A549 (cell line): ENCODE data around the gene HIF1AN. TPM values are rescaled to one million over a fixed set of nuclear protein-coding genes. Genes with fewer than 3 reads are reported as not detected.

Experiments
- ATAC-seq, 2 experiments: fragments of 200-7000 bp in 1 of 2; fragments of >200 bp in 1 of 2; cut with Nextera tagmentation in 1 of 2; cut with Tn5 transposase in 1 of 2; 3 replicates each; pipeline versions ENCODE4 v1.8.0 to v1.9.1; 2018 to 2020; ENCODE audit warnings: mild to moderate bottlenecking in 1 of 2, moderate library complexity in 1 of 2
- CTCF ChIA-PET: fragments of 300-600 bp; sonication (Branson Sonifier 250); formaldehyde crosslinking; extraction: SDS; loops from one replicate; lab custom pipeline; 2021; ENCODE audit warnings: antibody characterized with exemption, inconsistent platforms; lab: Yijun Ruan, JAX
- POLR2A ChIA-PET: fragments of 350-600 bp; formaldehyde crosslinking; extraction: SDS; loops from one replicate; lab custom pipeline; 2021; ENCODE audit warnings: antibody characterized with exemption, inconsistent platforms; lab: Yijun Ruan, JAX
- DNase-seq, 2 experiments: peaks; one replicate each; pipeline versions ENCODE4 v3.0.0 to v3.0.0-alpha.2; 2011 to 2016; ENCODE audit warnings: low read depth in 1 of 2, low spot score in 1 of 2
- FAIRE-seq: peaks from 2 replicates; lab custom pipeline; 2011; peaks lifted over from hg19 to GRCh38; lab: Jason Lieb, UNC
- H3K27ac ChIP-seq, 2 experiments: fragments of >200 bp; sonication (Bioruptor Twin); formaldehyde crosslinking; 3 replicates each; pipeline ENCODE4 v1.5.1; 2016 to 2017
- H3K4me1 ChIP-seq: fragments of >200 bp; sonication (Bioruptor Twin); formaldehyde crosslinking; 3 replicates; pipeline ENCODE4 v1.6.1; 2016
- H3K4me2 ChIP-seq: fragments of >200 bp; sonication (Bioruptor Twin); formaldehyde crosslinking; 3 replicates; pipeline ENCODE4 v1.6.1; 2016
- H3K4me3 ChIP-seq: fragments of >200 bp; sonication (Bioruptor Twin); formaldehyde crosslinking; 3 replicates; pipeline ENCODE4 v1.5.1; 2016
- H3K9me3 ChIP-seq: fragments of >200 bp; sonication (Bioruptor Twin); formaldehyde crosslinking; 3 replicates; pipeline ENCODE4 v1.6.1; 2016
- BHLHE40 ChIP-seq: IDR thresholded peaks from 2 replicates; pipeline ENCODE4 v1.6.1; 2012; ENCODE audit warnings: low read depth, low read length, inconsistent platforms
- CBX2 ChIP-seq: fragments of 200-600 bp; sonication (generic); IDR thresholded peaks from 2 replicates; pipeline ENCODE4 v1.6.1; 2016; ENCODE audit warnings: low read depth, mild to moderate bottlenecking, borderline replicate concordance
- FOSL2 ChIP-seq, 2 experiments: fragments of 450-650 bp in 1 of 2; fragments of >200 bp in 1 of 2; sonication (Bioruptor Twin) in 1 of 2; formaldehyde crosslinking; IDR thresholded peaks; 2 replicates each; pipeline versions ENCODE4 v1.5.0 to v1.6.1; 2016 to 2020; ENCODE audit warnings: mild to moderate bottlenecking in 1 of 2, moderate library complexity in 1 of 2
- GATA3 ChIP-seq: IDR thresholded peaks from 2 replicates; pipeline ENCODE4 v1.6.1; 2012; ENCODE audit warnings: borderline replicate concordance
- HES2 ChIP-seq: fragments of >200 bp; sonication (Bioruptor Twin); formaldehyde crosslinking; IDR thresholded peaks from 2 replicates; pipeline ENCODE4 v1.6.1; 2016
- HOXA7 ChIP-seq: fragments of 250-450 bp; sonication (Bioruptor Pico); IDR thresholded peaks from 2 replicates; pipeline ENCODE4 v1.5.0; 2020; ENCODE audit warnings: mild to moderate bottlenecking, moderate library complexity
- HOXB5 ChIP-seq: fragments of 250-450 bp; sonication (Bioruptor Pico); IDR thresholded peaks from 2 replicates; pipeline ENCODE4 v1.5.0; 2020; ENCODE audit warnings: mild to moderate bottlenecking, moderate library complexity
- KDM1A ChIP-seq: fragments of 200-600 bp; sonication (generic); IDR thresholded peaks from 2 replicates; pipeline ENCODE4 v1.6.1; 2016; ENCODE audit warnings: low read depth, mild to moderate bottlenecking
- MAFK ChIP-seq: fragments of 450-650 bp; IDR thresholded peaks from 2 replicates; pipeline ENCODE4 v1.6.1; 2014; ENCODE audit not compliant: partially characterized antibody
- MYC ChIP-seq: IDR thresholded peaks from 2 replicates; pipeline ENCODE4 v1.6.1; 2012; ENCODE audit warnings: mild to moderate bottlenecking, inconsistent platforms, low read length, improper control_type of control experiment, borderline replicate concordance
- NPAS2 ChIP-seq: fragments of 250-450 bp; sonication (Bioruptor Pico); IDR thresholded peaks from 2 replicates; pipeline ENCODE4 v1.8.0; 2022; ENCODE audit warnings: mild to moderate bottlenecking, moderate library complexity, borderline replicate concordance
- RAD21 ChIP-seq, 2 experiments: fragments of >200 bp in 1 of 2; sonication (Bioruptor Twin) in 1 of 2; formaldehyde crosslinking in 1 of 2; IDR thresholded peaks in 1 of 2; conservative IDR thresholded peaks in 1 of 2; 2 replicates in 1 of 2; 3 replicates in 1 of 2; pipeline ENCODE4 v1.6.1; 2012 to 2018; ENCODE audit warnings: inconsistent platforms in 1 of 2
- RCOR1 ChIP-seq: fragments of 150-350 bp; IDR thresholded peaks from 2 replicates; pipeline ENCODE4 v1.6.1; 2014; ENCODE audit warnings: antibody characterized with exemption, low read length, low read depth
- RNF2 ChIP-seq: fragments of 200-600 bp; sonication (generic); IDR thresholded peaks from 2 replicates; pipeline ENCODE4 v1.6.1; 2016; ENCODE audit warnings: low read depth, mild to moderate bottlenecking, antibody characterized with exemption, moderate library complexity, borderline replicate concordance
- TFCP2L1 ChIP-seq: fragments of 250-450 bp; sonication (Bioruptor Pico); IDR thresholded peaks from 2 replicates; pipeline ENCODE4 v1.5.0; 2021; ENCODE audit warnings: mild to moderate bottlenecking
- ZC3H11A ChIP-seq: fragments of 450-650 bp; IDR thresholded peaks from 2 replicates; pipeline ENCODE4 v1.6.1; 2014; ENCODE audit warnings: antibody characterized with exemption, mild to moderate bottlenecking
- WGBS: methylation state at CpG from one replicate; pipeline ENCODE4 v1.1.6; 2017; ENCODE audit errors: missing lambda C conversion rate; 5-methylcytosine and 5-hydroxymethylcytosine counted together
- polyA plus RNA-seq, 4 experiments: library from polyadenylated mRNA; depleted of rRNA in 3 of 4; stranded (reverse); fragments of >200 nt; fragmentation: RNase III in 1 of 4; extraction: RNeasy Plus Mini Kit Qiagen cat#74134 plus additional on column Dnase treatment in 1 of 4; gene quantifications; 2 replicates in 3 of 4; 3 replicates in 1 of 4; pipeline ENCODE4 v1.2.3, GENCODE V29; 2011 to 2017
- TF ChIP-seq, protein P1 (sequence below): IDR thresholded peaks from 2 replicates; pipeline ENCODE4 v1.6.1; 2012
- TF ChIP-seq, protein P2 (sequence below): fragments of 200-600 bp; sonication (generic); IDR thresholded peaks from 2 replicates; pipeline ENCODE4 v1.6.1; 2016; ENCODE audit warnings: antibody characterized with exemption, mild to moderate bottlenecking, moderate library complexity
- TF ChIP-seq, protein P3 (sequence below): fragments of >200 bp; sonication (Bioruptor Twin); formaldehyde crosslinking; IDR thresholded peaks from 3 replicates; pipeline ENCODE4 v1.6.1; 2016

The HIF1AN gene
- polyA plus RNA-seq, 2 of the 4 experiments (the other 2 are of a cell fraction): 15.3 to 21.6 TPM

DNA sequence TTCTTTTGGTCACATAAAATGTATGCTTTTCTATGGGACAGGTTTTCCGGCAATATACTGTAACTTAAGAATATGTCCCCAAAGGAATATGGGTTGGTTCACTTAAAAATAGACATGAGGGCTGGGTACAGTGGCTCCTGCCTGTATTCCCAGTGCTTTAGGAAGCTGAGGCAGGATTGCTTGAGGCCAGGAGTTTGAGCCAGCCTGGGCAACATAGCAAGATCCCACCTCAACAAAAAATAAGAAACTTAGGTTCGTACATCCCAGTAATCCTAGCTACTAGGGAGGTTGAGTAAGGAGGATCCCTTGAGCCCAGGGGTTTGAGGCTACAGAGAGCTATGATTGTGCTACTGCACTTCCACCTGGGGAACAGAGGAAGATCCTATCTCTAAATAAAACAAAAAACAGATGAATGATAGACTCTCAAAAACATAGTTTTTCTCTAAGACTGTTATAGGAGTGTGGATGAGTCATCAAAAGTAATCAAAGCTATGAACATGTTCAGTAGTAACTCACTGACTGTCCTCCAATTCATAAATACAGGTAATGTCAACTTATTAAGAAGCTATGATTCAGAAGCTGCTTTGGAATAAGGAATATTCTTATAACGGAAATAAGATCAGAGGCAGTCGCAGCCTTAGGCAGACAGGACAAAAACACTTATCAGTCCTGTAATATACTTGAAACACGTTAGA, 13.5 kb upstream of the HIF1AN start:
- no peak for FAIRE-seq
- CTCF ChIA-PET: interaction anchor here (0.7 to 20.4 kb wide), 10 partner anchors 12 to 356 kb away, joined by 3 to 353 read pairs (median 9); partner anchors contain the start of genes HIF1AN and SCD
- no peaks in the 10 kb centered on the region for H3K4me1 ChIP-seq

GRCh38 chr10:100522945-100523344, 12.8 kb upstream of the HIF1AN start:
- H3K27ac ChIP-seq: no peak overlapping the region
- no peaks in the 10 kb centered on the region for H3K9me3 ChIP-seq
- ChIA-PET POLR2A (interaction anchor here (1.4 kb wide), 1 partner anchor 13 kb away, joined by 3 read pairs; the partner anchor contains the start of gene HIF1AN), CTCF (interaction anchor here (0.7 to 20.4 kb wide), 10 partner anchors 12 to 356 kb away, joined by 3 to 353 read pairs (median 9); partner anchors contain the start of genes HIF1AN and SCD)
- no peak overlapping the region for H3K4me2 ChIP-seq
- H3K4me3 ChIP-seq: no peak overlapping the region
- FAIRE-seq (no peak), DNase-seq (no peak), ATAC-seq (no peak)
- 92% methylated on average over 9 of the region's 9 CpGs for WGBS
- no peaks in the 10 kb centered on the region; the same call in 2 of the 3 replicates for H3K4me1 ChIP-seq
- TF ChIP-seq NPAS2 (CRISPR knock-in tag): no peak
- TF ChIP-seq GATA3: no peak
- TF ChIP-seq, protein P1, sequence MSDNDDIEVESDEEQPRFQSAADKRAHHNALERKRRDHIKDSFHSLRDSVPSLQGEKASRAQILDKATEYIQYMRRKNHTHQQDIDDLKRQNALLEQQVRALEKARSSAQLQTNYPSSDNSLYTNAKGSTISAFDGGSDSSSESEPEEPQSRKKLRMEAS: no peak
- TF ChIP-seq BHLHE40: no peak
- TF ChIP-seq, protein P2, sequence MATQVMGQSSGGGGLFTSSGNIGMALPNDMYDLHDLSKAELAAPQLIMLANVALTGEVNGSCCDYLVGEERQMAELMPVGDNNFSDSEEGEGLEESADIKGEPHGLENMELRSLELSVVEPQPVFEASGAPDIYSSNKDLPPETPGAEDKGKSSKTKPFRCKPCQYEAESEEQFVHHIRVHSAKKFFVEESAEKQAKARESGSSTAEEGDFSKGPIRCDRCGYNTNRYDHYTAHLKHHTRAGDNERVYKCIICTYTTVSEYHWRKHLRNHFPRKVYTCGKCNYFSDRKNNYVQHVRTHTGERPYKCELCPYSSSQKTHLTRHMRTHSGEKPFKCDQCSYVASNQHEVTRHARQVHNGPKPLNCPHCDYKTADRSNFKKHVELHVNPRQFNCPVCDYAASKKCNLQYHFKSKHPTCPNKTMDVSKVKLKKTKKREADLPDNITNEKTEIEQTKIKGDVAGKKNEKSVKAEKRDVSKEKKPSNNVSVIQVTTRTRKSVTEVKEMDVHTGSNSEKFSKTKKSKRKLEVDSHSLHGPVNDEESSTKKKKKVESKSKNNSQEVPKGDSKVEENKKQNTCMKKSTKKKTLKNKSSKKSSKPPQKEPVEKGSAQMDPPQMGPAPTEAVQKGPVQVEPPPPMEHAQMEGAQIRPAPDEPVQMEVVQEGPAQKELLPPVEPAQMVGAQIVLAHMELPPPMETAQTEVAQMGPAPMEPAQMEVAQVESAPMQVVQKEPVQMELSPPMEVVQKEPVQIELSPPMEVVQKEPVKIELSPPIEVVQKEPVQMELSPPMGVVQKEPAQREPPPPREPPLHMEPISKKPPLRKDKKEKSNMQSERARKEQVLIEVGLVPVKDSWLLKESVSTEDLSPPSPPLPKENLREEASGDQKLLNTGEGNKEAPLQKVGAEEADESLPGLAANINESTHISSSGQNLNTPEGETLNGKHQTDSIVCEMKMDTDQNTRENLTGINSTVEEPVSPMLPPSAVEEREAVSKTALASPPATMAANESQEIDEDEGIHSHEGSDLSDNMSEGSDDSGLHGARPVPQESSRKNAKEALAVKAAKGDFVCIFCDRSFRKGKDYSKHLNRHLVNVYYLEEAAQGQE: no peak
- no peak for TF ChIP-seq ZC3H11A

More for the DNA sequence above, 13.5 kb upstream of the HIF1AN start:
- DNase-seq: no peak
- Histone ChIP-seq H3K4me2 (no peak overlapping the region), H3K9me3 (no peaks in the 10 kb centered on the region), H3K4me3 (no peak overlapping the region), H3K27ac (no peak overlapping the region)
- 86% methylated on average over 5 of the region's 5 CpGs for WGBS
- POLR2A ChIA-PET: interaction anchor here (1.4 kb wide), 1 partner anchor 14 kb away, joined by 3 read pairs; the partner anchor contains the start of gene HIF1AN
- TF ChIP-seq HES2: no peak
- TF ChIP-seq FOSL2 (IDR thresholded peaks at IDR 0.05): no peak
- TF ChIP-seq FOSL2 (CRISPR knock-in tag; IDR thresholded peaks at IDR 0.05): peak; percentile 87
- no peak for ATAC-seq

GRCh38 chr10:100524206-100524605, 11.5 kb upstream of the HIF1AN start:
- CTCF ChIA-PET: interaction anchor here (0.5 to 5.5 kb wide), 8 partner anchors 10 to 432 kb away, joined by 3 to 46 read pairs (median 5); no protein-coding TSS in a partner anchor
- POLR2A ChIA-PET: interaction anchor here (0.5 to 2.0 kb wide), 2 partner anchors 9 to 11 kb away, joined by 3 to 6 read pairs; partner anchors contain the start of gene HIF1AN
- Histone ChIP-seq H3K4me3 (no peak overlapping the region), H3K4me1 (peaks cover 7% of the 10 kb centered on the region; the same call in 2 of the 3 replicates), H3K4me2 (no peak overlapping the region), H3K27ac (no peak overlapping the region), H3K9me3 (no peaks in the 10 kb centered on the region)
- FAIRE-seq (no peak), ATAC-seq (0 out of 6 replicates have a peak, but pooled peaks of 1 of the 2 experiments have one; percentile 37), DNase-seq (no peak)
- TF ChIP-seq GATA3 (no peak), RCOR1 (no peak)
- WGBS: 90% methylated on average over 6 of the region's 6 CpGs

GRCh38 chr10:100524638-100525037, 11.1 kb upstream of the HIF1AN start:
- POLR2A ChIA-PET: interaction anchor here (2.0 kb wide), 1 partner anchor 11 kb away, joined by 6 read pairs; the partner anchor contains the start of gene HIF1AN

More at GRCh38 chr10:100524638-100525037, 11.1 kb upstream of the HIF1AN start:
- H3K4me2 ChIP-seq: no peak overlapping the region
- no peak for TF ChIP-seq MYC
- no peak for TF ChIP-seq RAD21 (conservative IDR thresholded peaks at IDR 0.05 in 1 of 2, IDR thresholded peaks at IDR 0.05 in 1 of 2)
- TF ChIP-seq RCOR1: no peak
- no peak for TF ChIP-seq HOXA7 (CRISPR knock-in tag)
- no peak for TF ChIP-seq CBX2
- no peak for TF ChIP-seq TFCP2L1
- no peak for TF ChIP-seq HOXB5
- TF ChIP-seq, protein P3, sequence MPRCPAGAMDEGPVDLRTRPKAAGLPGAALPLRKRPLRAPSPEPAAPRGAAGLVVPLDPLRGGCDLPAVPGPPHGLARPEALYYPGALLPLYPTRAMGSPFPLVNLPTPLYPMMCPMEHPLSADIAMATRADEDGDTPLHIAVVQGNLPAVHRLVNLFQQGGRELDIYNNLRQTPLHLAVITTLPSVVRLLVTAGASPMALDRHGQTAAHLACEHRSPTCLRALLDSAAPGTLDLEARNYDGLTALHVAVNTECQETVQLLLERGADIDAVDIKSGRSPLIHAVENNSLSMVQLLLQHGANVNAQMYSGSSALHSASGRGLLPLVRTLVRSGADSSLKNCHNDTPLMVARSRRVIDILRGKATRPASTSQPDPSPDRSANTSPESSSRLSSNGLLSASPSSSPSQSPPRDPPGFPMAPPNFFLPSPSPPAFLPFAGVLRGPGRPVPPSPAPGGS: no peak
- TF ChIP-seq KDM1A: no peak
- no peak for TF ChIP-seq RNF2
- TF ChIP-seq MAFK: no peak
- H3K27ac ChIP-seq: no peak overlapping the region
- DNase-seq: no peak
- H3K4me1 ChIP-seq: peaks cover 7% of the 10 kb centered on the region; the same call in 2 of the 3 replicates
- ATAC-seq: peak; percentile 24 to 48; a peak in 1 of 6 replicates
- no peaks in the 10 kb centered on the region for H3K9me3 ChIP-seq
- no peak for FAIRE-seq
- WGBS: 85% methylated on average over 2 of the region's 2 CpGs
- no peak overlapping the region for H3K4me3 ChIP-seq
- CTCF ChIA-PET: interaction anchor here (0.6 to 5.5 kb wide), 11 partner anchors 8 to 219 kb away, joined by 3 to 46 read pairs (median 4); partner anchors contain the start of gene HIF1AN
